T-helper 22 cell (primary cell): Measurements from ENCODE around the gene NBDY.
"Not testable (repeated sequence)": the region's sequence is repeated elsewhere in the genome, so short reads cannot be mapped to it uniquely, and the experiment has no call there.

ENCODE experiments used
- DNase-seq: peaks from one replicate; pipeline ENCODE4 v3.0.0-alpha.2; 2020; ENCODE audit warnings: low read depth

NBDY gene

GRCh38 chrX:56729152-56729850 lies at the start of gene NBDY:
NBDY (plus strand) TSS chrX:56729243; CDS start chrX:56729354, 111 bp downstream.
- peak; percentile 9 for DNase-seq

- not testable (repeated sequence) for DNase-seq
Observed at GRCh38 chrX:56704530-56704929, 24.5 kb upstream of the NBDY start.

- DNase-seq = no peak
Observed at GRCh38 chrX:56726605-56727004, 2.4 kb upstream of the NBDY start.

- DNase-seq = no peak
Observed at GRCh38 chrX:56727531-56727930, 1.5 kb upstream of the NBDY start.

GRCh38 chrX:56728321-56728720 lies 722 bp upstream of the NBDY start:
- DNase-seq = no peak

- no peak for DNase-seq
Observed at GRCh38 chrX:56728752-56729151, 291 bp upstream of the NBDY start.

GRCh38 chrX:56733459-56734046 lies 4.5 kb downstream of the NBDY start:
- peak; percentile 28 for DNase-seq

GRCh38 chrX:56736219-56736618 lies 7.2 kb downstream of the NBDY start:
- DNase-seq = no peak

GRCh38 chrX:56738670-56739069 lies 9.6 kb downstream of the NBDY start:
- no peak for DNase-seq

- DNase-seq = no peak
Observed at GRCh38 chrX:56744996-56745395, 16.0 kb downstream of the NBDY start.

GRCh38 chrX:56746996-56747395 lies 18.0 kb downstream of the NBDY start:
- no peak for DNase-seq

GRCh38 chrX:56751071-56751470 lies 22.0 kb downstream of the NBDY start:
- no peak for DNase-seq

- DNase-seq = no peak
Observed at GRCh38 chrX:56757327-56757726, 28.3 kb downstream of the NBDY start.

GRCh38 chrX:56758456-56758855 lies 29.4 kb downstream of the NBDY start:
- no peak for DNase-seq

- DNase-seq = no peak
Observed at GRCh38 chrX:56759736-56760409, 30.8 kb downstream of the NBDY start.

- not testable (repeated sequence) for DNase-seq
Observed at GRCh38 chrX:56760410-56761124, 31.5 kb downstream of the NBDY start.

GRCh38 chrX:56761167-56761566 lies 32.1 kb downstream of the NBDY start:
- DNase-seq = no peak

GRCh38 chrX:56762220-56762619 lies 33.2 kb downstream of the NBDY start:
- DNase-seq = no peak

- no peak for DNase-seq
Observed at GRCh38 chrX:56762707-56763555, 33.9 kb downstream of the NBDY start.

GRCh38 chrX:56763556-56764152 lies 34.6 kb downstream of the NBDY start:
- DNase-seq = peak; percentile 71
